Sigmoid colon (tissue), 4 donors: ENCODE data around the gene ADCY5.

Experiments used
- CTCF ChIP-seq, 4 experiments: fragments of 450-650 bp in 3 of 4; fragments of 200-600 bp in 1 of 4; IDR thresholded peaks; one replicate each; pipeline ENCODE4 v1.5.1; 2016 to 2019; ENCODE audit warnings: antibody characterized with exemption in 4 of 4, mild to moderate bottlenecking in 3 of 4, moderate library complexity in 2 of 4
- EP300 ChIP-seq, 4 donors: sonication (generic); formaldehyde crosslinking; IDR thresholded peaks; one replicate each; pipeline ENCODE4 v1.6.1; 2017; ENCODE audit warnings: antibody characterized with exemption in 4 of 4
- POLR2A ChIP-seq, 2 donors: fragments of 450-650 bp; IDR thresholded peaks; one replicate each; pipeline ENCODE4 v1.6.1; 2016; ENCODE audit warnings: antibody characterized with exemption in 2 of 2, mild to moderate bottlenecking in 2 of 2, moderate library complexity in 2 of 2
- POLR2AphosphoS5 ChIP-seq, 4 donors: sonication (generic); formaldehyde crosslinking; IDR thresholded peaks; one replicate each; pipeline ENCODE4 v1.6.1; 2017; ENCODE audit warnings: antibody characterized with exemption in 4 of 4

- TF ChIP-seq POLR2A (IDR thresholded peaks at IDR 0.05) (no peak), CTCF (IDR thresholded peaks at IDR 0.05) (no peak), POLR2AphosphoS5 (IDR thresholded peaks at IDR 0.05) (no peak), EP300 (IDR thresholded peaks at IDR 0.05) (no peak)
Observed at GRCh38 chr3:123346021-123346420, 102.9 kb downstream of the ADCY5 start.
